ENCODE data around the gene DDX60.

DNA sequence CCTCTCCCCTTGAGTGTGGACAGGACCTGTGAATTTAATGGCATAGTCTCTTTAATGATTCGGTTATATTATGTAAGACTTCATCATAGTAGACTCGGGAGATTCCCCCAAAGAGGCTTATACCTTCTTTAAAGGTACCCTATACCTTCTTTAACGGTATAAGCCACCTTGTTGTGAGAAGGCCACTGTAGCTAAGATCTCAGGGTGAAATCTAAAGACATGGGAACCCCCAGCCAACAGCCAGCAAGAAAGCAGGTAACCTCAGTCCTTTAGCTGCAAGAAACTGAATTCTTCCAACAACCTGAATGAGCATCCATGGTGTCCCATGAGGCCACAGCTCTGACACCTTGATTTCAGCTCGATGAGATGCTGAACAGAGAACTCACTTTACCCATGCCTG, 931 bp downstream of the DDX60 start:
- TF ChIP-seq, protein P1, sequence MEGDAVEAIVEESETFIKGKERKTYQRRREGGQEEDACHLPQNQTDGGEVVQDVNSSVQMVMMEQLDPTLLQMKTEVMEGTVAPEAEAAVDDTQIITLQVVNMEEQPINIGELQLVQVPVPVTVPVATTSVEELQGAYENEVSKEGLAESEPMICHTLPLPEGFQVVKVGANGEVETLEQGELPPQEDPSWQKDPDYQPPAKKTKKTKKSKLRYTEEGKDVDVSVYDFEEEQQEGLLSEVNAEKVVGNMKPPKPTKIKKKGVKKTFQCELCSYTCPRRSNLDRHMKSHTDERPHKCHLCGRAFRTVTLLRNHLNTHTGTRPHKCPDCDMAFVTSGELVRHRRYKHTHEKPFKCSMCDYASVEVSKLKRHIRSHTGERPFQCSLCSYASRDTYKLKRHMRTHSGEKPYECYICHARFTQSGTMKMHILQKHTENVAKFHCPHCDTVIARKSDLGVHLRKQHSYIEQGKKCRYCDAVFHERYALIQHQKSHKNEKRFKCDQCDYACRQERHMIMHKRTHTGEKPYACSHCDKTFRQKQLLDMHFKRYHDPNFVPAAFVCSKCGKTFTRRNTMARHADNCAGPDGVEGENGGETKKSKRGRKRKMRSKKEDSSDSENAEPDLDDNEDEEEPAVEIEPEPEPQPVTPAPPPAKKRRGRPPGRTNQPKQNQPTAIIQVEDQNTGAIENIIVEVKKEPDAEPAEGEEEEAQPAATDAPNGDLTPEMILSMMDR (conservative IDR thresholded peaks at IDR 0.05; ENCODE audit: low read length): no peak
- no peak for TF ChIP-seq EZH2phosphoT487 (IDR thresholded peaks at IDR 0.05; ENCODE audit: borderline replicate concordance, low read depth, low read length)
